HCT116 (cell line): ENCODE measurements around the gene SLC27A1.

Source experiments
- TF ChIP-seq, protein P1 (sequence below), 3 experiments: fragments of 200-600 bp in 1 of 3; sonication (generic) in 1 of 3; IDR thresholded peaks in 2 of 3; conservative IDR thresholded peaks in 1 of 3; 2 replicates each; pipeline ENCODE4 v1.5.1; 2012 to 2017; ENCODE audit warnings: low read depth in 2 of 3, low read length in 2 of 3, antibody characterized with exemption in 1 of 3, borderline replicate concordance in 1 of 3, control low read depth in 1 of 3, mild to moderate bottlenecking in 1 of 3, mixed read lengths in 1 of 3, mixed run types in 1 of 3, moderate library complexity in 1 of 3; ENCODE audit not compliant: insufficient read depth in 1 of 3
- TF ChIP-seq, protein P2 (sequence below): IDR thresholded peaks from 2 replicates; pipeline ENCODE4 v1.6.1; 2011; ENCODE audit warnings: mild to moderate bottlenecking, low read length, moderate library complexity; ENCODE audit not compliant: insufficient replicate concordance; ENCODE audit errors: extremely low read depth

DNA sequence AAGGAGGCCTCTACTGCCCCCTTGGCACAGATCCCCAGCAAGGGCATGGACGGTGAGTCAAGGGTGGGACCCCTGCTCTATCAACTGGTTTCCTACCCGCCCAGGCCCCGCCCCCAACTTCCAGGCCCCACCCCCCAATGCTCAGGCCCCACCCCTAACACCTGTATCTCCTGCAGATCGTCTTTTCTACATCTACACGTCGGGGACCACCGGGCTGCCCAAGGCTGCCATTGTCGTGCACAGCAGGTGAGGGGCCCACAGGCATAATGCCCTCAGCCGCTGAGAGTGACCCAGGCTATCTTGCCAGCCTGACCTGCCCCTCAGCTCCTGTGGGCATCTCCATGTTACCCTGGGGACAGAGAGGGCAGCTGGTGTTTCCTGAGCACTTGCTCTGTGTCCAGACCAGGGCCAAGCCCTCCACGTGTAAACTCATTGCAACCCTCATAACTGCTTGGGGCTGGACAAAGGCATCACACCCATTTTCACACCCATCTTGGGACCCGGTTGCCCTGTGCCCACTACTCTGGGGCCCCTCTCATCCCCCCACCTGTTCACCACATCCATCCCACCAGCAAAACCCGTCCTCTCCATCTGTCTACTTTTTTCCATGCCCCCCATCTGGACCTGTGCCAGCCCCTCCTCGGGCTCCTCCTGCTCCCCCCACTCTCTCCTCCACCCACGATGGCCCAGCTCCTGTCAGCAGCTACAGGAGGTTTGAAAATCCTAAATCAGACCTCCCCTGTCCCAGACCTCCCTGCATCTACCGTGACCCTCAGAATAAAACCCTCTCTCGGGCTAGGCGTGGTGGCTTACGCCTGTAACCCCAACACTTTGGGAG lies 17.2 kb downstream of the SLC27A1 start:
- TF ChIP-seq, protein P1, sequence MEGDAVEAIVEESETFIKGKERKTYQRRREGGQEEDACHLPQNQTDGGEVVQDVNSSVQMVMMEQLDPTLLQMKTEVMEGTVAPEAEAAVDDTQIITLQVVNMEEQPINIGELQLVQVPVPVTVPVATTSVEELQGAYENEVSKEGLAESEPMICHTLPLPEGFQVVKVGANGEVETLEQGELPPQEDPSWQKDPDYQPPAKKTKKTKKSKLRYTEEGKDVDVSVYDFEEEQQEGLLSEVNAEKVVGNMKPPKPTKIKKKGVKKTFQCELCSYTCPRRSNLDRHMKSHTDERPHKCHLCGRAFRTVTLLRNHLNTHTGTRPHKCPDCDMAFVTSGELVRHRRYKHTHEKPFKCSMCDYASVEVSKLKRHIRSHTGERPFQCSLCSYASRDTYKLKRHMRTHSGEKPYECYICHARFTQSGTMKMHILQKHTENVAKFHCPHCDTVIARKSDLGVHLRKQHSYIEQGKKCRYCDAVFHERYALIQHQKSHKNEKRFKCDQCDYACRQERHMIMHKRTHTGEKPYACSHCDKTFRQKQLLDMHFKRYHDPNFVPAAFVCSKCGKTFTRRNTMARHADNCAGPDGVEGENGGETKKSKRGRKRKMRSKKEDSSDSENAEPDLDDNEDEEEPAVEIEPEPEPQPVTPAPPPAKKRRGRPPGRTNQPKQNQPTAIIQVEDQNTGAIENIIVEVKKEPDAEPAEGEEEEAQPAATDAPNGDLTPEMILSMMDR (IDR thresholded peaks at IDR 0.05 in 2 of 3, conservative IDR thresholded peaks at IDR 0.05 in 1 of 3; ENCODE audit: borderline replicate concordance in 1 of 3, insufficient read depth in 1 of 3, low read depth in 2 of 3, low read length in 2 of 3): no peak
- TF ChIP-seq, protein P2, sequence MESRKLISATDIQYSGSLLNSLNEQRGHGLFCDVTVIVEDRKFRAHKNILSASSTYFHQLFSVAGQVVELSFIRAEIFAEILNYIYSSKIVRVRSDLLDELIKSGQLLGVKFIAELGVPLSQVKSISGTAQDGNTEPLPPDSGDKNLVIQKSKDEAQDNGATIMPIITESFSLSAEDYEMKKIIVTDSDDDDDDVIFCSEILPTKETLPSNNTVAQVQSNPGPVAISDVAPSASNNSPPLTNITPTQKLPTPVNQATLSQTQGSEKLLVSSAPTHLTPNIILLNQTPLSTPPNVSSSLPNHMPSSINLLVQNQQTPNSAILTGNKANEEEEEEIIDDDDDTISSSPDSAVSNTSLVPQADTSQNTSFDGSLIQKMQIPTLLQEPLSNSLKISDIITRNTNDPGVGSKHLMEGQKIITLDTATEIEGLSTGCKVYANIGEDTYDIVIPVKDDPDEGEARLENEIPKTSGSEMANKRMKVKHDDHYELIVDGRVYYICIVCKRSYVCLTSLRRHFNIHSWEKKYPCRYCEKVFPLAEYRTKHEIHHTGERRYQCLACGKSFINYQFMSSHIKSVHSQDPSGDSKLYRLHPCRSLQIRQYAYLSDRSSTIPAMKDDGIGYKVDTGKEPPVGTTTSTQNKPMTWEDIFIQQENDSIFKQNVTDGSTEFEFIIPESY: no peak
